OCI-LY7 (cell line): Measurements from ENCODE around the gene SETBP1. TPM values are rescaled to one million over a fixed set of nuclear protein-coding genes. Genes with fewer than 3 reads are reported as not detected.

Experiments
- BruUV-seq: library from RNA; stranded (reverse); fragments of 400-500 nt; replicated peaks from 2 replicates; lab custom pipeline; 2021; lab: Mats Ljungman, UMichigan
- CTCF ChIA-PET: fragments of 300-600 bp; sonication (Branson Sonifier 250); formaldehyde crosslinking; loops from one replicate; lab custom pipeline; 2022; ENCODE audit warnings: antibody characterized with exemption; ENCODE audit not compliant: unreplicated experiment; lab: Charles Lee
- POLR2A ChIA-PET: fragments of 300-600 bp; sonication (Branson Sonifier 250); formaldehyde crosslinking; loops from one replicate; lab custom pipeline; 2022; ENCODE audit warnings: antibody characterized with exemption; lab: Charles Lee
- DNase-seq: peaks from one replicate; pipeline ENCODE4 v3.0.0-alpha.2; 2015; ENCODE audit warnings: low spot score
- H2AFZ ChIP-seq: fragments of 200-600 bp; sonication (generic), shearing (Covaris generic); 2 replicates; pipeline ENCODE4 v1.6.1; 2014; ENCODE audit warnings: mild to moderate bottlenecking, antibody characterized with exemption, low read length, moderate library complexity
- H3K27ac ChIP-seq: fragments of 200-600 bp; sonication (generic); 2 replicates; pipeline ENCODE4 v1.5.1; 2014; ENCODE audit warnings: mixed run types, low read depth, mild to moderate bottlenecking, moderate library complexity, low read length, inconsistent platforms; ENCODE audit not compliant: poor library complexity, severe bottlenecking
- H3K36me3 ChIP-seq: fragments of 200-600 bp; sonication (generic); 2 replicates; pipeline ENCODE4 v1.6.1; 2014; ENCODE audit warnings: mild to moderate bottlenecking, antibody characterized with exemption, low read length, moderate library complexity, mixed read lengths; ENCODE audit not compliant: insufficient read depth
- H3K4me1 ChIP-seq: fragments of 200-600 bp; sonication (generic); 2 replicates; pipeline ENCODE4 v1.5.1; 2014; ENCODE audit warnings: mild to moderate bottlenecking, low read length; ENCODE audit not compliant: insufficient read depth, poor library complexity, severe bottlenecking
- H3K4me2 ChIP-seq: fragments of 200-600 bp; sonication (generic); 2 replicates; pipeline ENCODE4 v1.6.1; 2014; ENCODE audit warnings: mild to moderate bottlenecking, low read length
- H3K4me3 ChIP-seq: fragments of 200-600 bp; sonication (generic); 2 replicates; pipeline ENCODE4 v1.5.1; 2014; ENCODE audit warnings: mild to moderate bottlenecking, low read depth, low read length; ENCODE audit not compliant: poor library complexity, severe bottlenecking
- H3K79me2 ChIP-seq: fragments of 200-600 bp; sonication (generic); 2 replicates; pipeline ENCODE4 v1.6.1; 2016; ENCODE audit warnings: low read depth, mild to moderate bottlenecking, low read length, moderate library complexity, mixed read lengths; ENCODE audit not compliant: insufficient read depth
- H3K9me2 ChIP-seq: fragments of 200-600 bp; sonication (generic); 2 replicates; pipeline ENCODE4 v1.6.1; 2016; ENCODE audit warnings: mild to moderate bottlenecking, low read length, mixed read lengths; ENCODE audit not compliant: insufficient read depth
- H3K9me3 ChIP-seq: fragments of 200-600 bp; sonication (generic); 2 replicates; pipeline ENCODE4 v1.6.1; 2014; ENCODE audit warnings: mild to moderate bottlenecking, mixed run types, low read length, mixed read lengths
- H4K20me1 ChIP-seq: fragments of 200-600 bp; sonication (generic); 2 replicates; pipeline ENCODE4 v1.6.1; 2014; ENCODE audit warnings: mild to moderate bottlenecking, antibody characterized with exemption, low read length, moderate library complexity, mixed read lengths; ENCODE audit not compliant: insufficient read depth
- EZH2phosphoT487 ChIP-seq: fragments of 200-600 bp; sonication (generic); IDR thresholded peaks from 2 replicates; pipeline ENCODE4 v1.6.1; 2018; ENCODE audit warnings: low read depth, borderline replicate concordance, mild to moderate bottlenecking, mixed run types, antibody characterized with exemption, low read length, moderate library complexity, mixed read lengths
- intact Hi-C: fragments of 100-400 bp; cut with micrococcal nuclease; formaldehyde crosslinking; loops from one replicate; pipeline ENCODE4 v1.10.0; 2022; ENCODE audit not compliant: unreplicated experiment
- total RNA-seq, 2 experiments: library from RNA; depleted of rRNA in 1 of 2; stranded (reverse); fragments of >200 nt in 1 of 2; shearing (Covaris generic) in 1 of 2; gene quantifications; 2 replicates each; pipeline ENCODE4 v1.2.3, GENCODE V29; 2014 to 2022
- TF ChIP-seq, protein P1 (sequence below): fragments of 200-600 bp; sonication (generic); conservative IDR thresholded peaks from 2 replicates; pipeline ENCODE4 v1.5.1; 2014; ENCODE audit warnings: mild to moderate bottlenecking, antibody characterized with exemption, low read length, moderate library complexity, mixed read lengths

SETBP1 gene
- total RNA-seq, 2 experiments from 2014 or later = 2.6 to 9.1 TPM

DNA sequence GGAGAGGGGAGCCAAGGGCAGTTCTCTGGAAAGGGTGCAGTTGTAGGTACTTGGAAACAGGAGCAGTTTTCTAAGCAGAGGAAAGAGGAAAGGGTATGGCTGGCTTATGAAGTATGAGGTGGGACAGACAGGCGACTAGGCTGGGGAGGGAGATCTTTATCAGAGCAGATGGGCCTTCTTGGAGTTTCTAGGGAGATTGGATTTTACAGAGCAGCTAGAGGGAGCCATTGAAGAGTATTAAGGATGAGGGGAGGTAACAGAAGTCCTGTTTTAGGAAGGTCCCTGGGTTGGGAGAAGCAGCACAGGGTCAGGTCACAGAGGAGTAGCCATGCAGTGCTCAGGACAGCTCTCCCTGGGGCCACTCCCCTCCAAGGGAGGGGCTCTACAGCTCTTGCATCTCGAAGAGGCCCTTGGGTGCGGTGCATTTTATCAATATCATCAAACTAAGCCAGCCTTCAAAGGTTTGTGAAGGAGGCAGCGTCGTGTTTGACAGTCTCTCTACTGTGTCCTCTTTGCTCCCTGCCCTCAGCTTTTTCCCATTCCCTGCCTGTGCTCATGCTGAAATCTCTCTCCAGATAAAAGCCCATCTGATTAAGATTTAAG, 154.3 kb downstream of the SETBP1 start:
- no peaks in the 10 kb centered on the region for H3K36me3 ChIP-seq
- no peak for DNase-seq
- H4K20me1 ChIP-seq = no peaks in the 10 kb centered on the region
- H3K79me2 ChIP-seq = no peaks in the 10 kb centered on the region
- H3K4me1 ChIP-seq = no peaks in the 10 kb centered on the region
- no peak overlapping the region for H3K4me3 ChIP-seq
- no TSS peak for BruUV-seq
- CTCF ChIA-PET = no interaction called here
- POLR2A ChIA-PET = no interaction called here
- no peak overlapping the region for H3K27ac ChIP-seq
- intact Hi-C loops = loop anchor here (5.0 kb wide), 1 partner anchor 158 kb away; no protein-coding TSS in a partner anchor
- no peak overlapping the region for H2AFZ ChIP-seq
- H3K9me3 ChIP-seq = no peaks in the 10 kb centered on the region
- no peaks in the 10 kb centered on the region for H3K9me2 ChIP-seq
- TF ChIP-seq, protein P1, sequence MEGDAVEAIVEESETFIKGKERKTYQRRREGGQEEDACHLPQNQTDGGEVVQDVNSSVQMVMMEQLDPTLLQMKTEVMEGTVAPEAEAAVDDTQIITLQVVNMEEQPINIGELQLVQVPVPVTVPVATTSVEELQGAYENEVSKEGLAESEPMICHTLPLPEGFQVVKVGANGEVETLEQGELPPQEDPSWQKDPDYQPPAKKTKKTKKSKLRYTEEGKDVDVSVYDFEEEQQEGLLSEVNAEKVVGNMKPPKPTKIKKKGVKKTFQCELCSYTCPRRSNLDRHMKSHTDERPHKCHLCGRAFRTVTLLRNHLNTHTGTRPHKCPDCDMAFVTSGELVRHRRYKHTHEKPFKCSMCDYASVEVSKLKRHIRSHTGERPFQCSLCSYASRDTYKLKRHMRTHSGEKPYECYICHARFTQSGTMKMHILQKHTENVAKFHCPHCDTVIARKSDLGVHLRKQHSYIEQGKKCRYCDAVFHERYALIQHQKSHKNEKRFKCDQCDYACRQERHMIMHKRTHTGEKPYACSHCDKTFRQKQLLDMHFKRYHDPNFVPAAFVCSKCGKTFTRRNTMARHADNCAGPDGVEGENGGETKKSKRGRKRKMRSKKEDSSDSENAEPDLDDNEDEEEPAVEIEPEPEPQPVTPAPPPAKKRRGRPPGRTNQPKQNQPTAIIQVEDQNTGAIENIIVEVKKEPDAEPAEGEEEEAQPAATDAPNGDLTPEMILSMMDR = no peak
- TF ChIP-seq EZH2phosphoT487 = no peak
- H3K4me2 ChIP-seq = no peak overlapping the region

DNA sequence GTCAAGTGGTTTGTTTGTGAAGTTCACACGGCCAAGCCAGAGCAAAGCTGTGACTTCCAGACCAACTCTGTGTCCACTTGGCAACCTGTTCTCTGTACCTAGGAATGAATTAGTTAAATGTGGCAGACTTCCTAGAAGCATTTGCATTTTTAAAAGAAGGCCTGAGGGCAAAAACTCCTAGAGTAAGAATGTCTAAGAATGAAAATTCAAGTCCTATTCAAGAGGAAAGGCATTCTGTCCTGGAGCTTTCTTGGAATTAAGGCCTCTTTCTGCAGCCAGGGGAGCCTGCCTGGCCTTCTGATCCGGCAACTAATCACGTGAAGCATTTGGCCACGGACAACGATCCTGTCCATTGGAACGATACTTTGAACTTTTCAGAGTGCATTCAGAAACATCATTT, 155.0 kb downstream of the SETBP1 start:
- intact Hi-C loops = loop anchor here (5.0 kb wide), 1 partner anchor 158 kb away; no protein-coding TSS in a partner anchor
- Histone ChIP-seq H3K27ac (no peak overlapping the region), H3K36me3 (no peaks in the 10 kb centered on the region), H3K4me1 (no peaks in the 10 kb centered on the region), H2AFZ (no peak overlapping the region), H4K20me1 (no peaks in the 10 kb centered on the region), H3K9me2 (no peaks in the 10 kb centered on the region), H3K79me2 (no peaks in the 10 kb centered on the region), H3K4me2 (no peak overlapping the region), H3K4me3 (no peak overlapping the region), H3K9me3 (no peaks in the 10 kb centered on the region)
- TF ChIP-seq, protein P1 = no peak
- TF ChIP-seq EZH2phosphoT487 = no peak
- CTCF ChIA-PET = no interaction called here
- DNase-seq = no peak
- BruUV-seq = no TSS peak
- POLR2A ChIA-PET = no interaction called here

- no peaks in the 10 kb centered on the region for H3K4me1 ChIP-seq
- H3K4me3 ChIP-seq = no peak overlapping the region
- H3K27ac ChIP-seq = no peak overlapping the region
- H3K9me3 ChIP-seq = no peaks in the 10 kb centered on the region
- no peaks in the 10 kb centered on the region for H4K20me1 ChIP-seq
- intact Hi-C loops = loop anchor here (5.0 kb wide), 1 partner anchor 159 kb away; no protein-coding TSS in a partner anchor
- TF ChIP-seq, protein P1 = no peak
- no peak for TF ChIP-seq EZH2phosphoT487
- H3K9me2 ChIP-seq = no peaks in the 10 kb centered on the region
- no peak overlapping the region for H3K4me2 ChIP-seq
- no peaks in the 10 kb centered on the region for H3K79me2 ChIP-seq
- ChIA-PET CTCF (no interaction called here), POLR2A (no interaction called here)
- no peaks in the 10 kb centered on the region for H3K36me3 ChIP-seq
- H2AFZ ChIP-seq = no peak overlapping the region
- BruUV-seq = no TSS peak
- no peak for DNase-seq
Measured at GRCh38 chr18:44836263-44836662, 155.6 kb downstream of the SETBP1 start.
